Measurements from ENCODE around the gene CCDC34.

- TF ChIP-seq POLR2A (IDR thresholded peaks at IDR 0.05; ENCODE audit: low read length) (no peak), GATA1 (IDR thresholded peaks at IDR 0.05; ENCODE audit: low read depth, low read length) (no peak)
Observed at GRCh38 chr11:27370374-27370773, 7.4 kb upstream of the CCDC34 start.

All from erythroblast (primary cell).